Testis (tissue), 3 donors: ENCODE data around the gene CST8. TPM values are rescaled to one million over a fixed set of nuclear protein-coding genes. Genes with fewer than 3 reads are reported as not detected.

Experiments used
- DNase-seq: peaks from one replicate; pipeline ENCODE4 v3.0.0-alpha.2; 2019
- H3K27ac ChIP-seq, 2 donors: fragments of 200-600 bp; sonication (generic); one replicate each; pipeline ENCODE4 v1.5.1; 2019
- H3K27me3 ChIP-seq: fragments of 200-600 bp; sonication (generic); one replicate; pipeline ENCODE4 v1.5.1; 2019
- H3K36me3 ChIP-seq: fragments of 200-600 bp; sonication (generic); one replicate; pipeline ENCODE4 v1.5.1; 2017; ENCODE audit warnings: low read depth; ENCODE audit errors: missing control alignments
- H3K4me1 ChIP-seq: fragments of 200-600 bp; sonication (generic); one replicate; pipeline ENCODE4 v1.5.1; 2019
- H3K4me3 ChIP-seq, 2 donors: fragments of 200-600 bp; sonication (generic); one replicate each; pipeline ENCODE4 v1.5.1; 2017 to 2019
- H3K9me3 ChIP-seq: fragments of 200-600 bp; sonication (generic); one replicate; pipeline ENCODE4 v1.5.1; 2017
- POLR2A ChIP-seq: fragments of 450-650 bp; IDR thresholded peaks from one replicate; pipeline ENCODE4 v1.6.1; 2017; ENCODE audit warnings: antibody characterized with exemption, mild to moderate bottlenecking, moderate library complexity
- WGBS, 2 donors: methylation state at CpG; one replicate each; pipeline ENCODE4 v1.1.5; 2018; 5-methylcytosine and 5-hydroxymethylcytosine counted together
- intact Hi-C: fragments of 100-400 bp; cut with DNase I; formaldehyde crosslinking; loops from one replicate; pipeline ENCODE4 v1.15.1; 2023; ENCODE audit warnings: low total_unique reads
- polyA plus RNA-seq: library from polyadenylated mRNA; stranded (reverse); fragments of 350-450 nt; fragmentation: Illumina TruSeq; extraction: RNeasy Lipid Tissue Mini Kit (QIAGEN cat#74804); gene quantifications from one replicate; pipeline ENCODE4 v1.2.3, GENCODE V29; 2014; ENCODE audit warnings: low read depth, low replicate concordance; ENCODE audit not compliant: insufficient read depth
- total RNA-seq, 2 donors: library from RNA; depleted of rRNA; stranded (reverse); fragments of >200 nt; gene quantifications; one replicate each; pipeline ENCODE4 v1.2.3, GENCODE V29; 2016
- TF ChIP-seq, protein P1 (sequence below), 3 experiments: fragments of 450-650 bp in 2 of 3; fragments of 200-600 bp in 1 of 3; sonication (generic) in 1 of 3; IDR thresholded peaks; one replicate each; pipeline ENCODE4 v1.5.1; 2016 to 2019; ENCODE audit warnings: antibody characterized with exemption in 3 of 3, mild to moderate bottlenecking in 2 of 3, moderate library complexity in 1 of 3

CST8 gene
- total and polyA plus RNA-seq, 3 donors from 2014 or later, result 9.0 to 31.5 (median 14.3) TPM

DNA sequence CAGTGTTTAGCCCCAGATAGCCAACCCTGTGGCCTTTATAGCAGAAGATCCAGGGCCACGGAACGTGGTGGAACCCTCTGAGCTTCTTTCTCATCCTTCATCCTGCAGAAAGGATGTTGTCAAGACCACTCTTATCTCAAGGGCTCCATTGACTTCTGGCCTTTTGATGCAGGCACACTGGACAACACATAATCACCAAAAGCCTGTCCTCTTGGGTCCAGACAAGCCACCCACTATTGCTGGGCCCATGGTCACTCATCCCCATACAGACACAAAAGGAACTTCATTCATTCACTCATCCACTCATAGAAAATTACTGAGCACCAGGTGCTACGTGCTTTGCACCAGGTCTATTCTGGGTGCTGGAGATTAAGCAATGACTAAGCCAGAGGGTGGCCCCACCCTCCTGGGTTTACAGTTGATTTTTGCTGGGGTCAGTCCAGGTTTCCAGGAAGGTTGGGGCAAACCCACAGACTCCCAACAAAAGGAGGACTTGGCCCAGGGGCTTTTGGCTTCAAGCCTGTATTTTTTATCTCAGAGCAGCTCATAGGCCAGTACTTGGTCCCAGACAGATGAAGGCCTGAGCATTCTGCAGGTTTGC is 2.4 kb downstream of the CST8 start:
- H3K9me3 ChIP-seq, result no peaks in the 10 kb centered on the region
- H3K4me1 ChIP-seq, result no peaks in the 10 kb centered on the region
- TF ChIP-seq POLR2A, result no peak
- TF ChIP-seq, protein P1, sequence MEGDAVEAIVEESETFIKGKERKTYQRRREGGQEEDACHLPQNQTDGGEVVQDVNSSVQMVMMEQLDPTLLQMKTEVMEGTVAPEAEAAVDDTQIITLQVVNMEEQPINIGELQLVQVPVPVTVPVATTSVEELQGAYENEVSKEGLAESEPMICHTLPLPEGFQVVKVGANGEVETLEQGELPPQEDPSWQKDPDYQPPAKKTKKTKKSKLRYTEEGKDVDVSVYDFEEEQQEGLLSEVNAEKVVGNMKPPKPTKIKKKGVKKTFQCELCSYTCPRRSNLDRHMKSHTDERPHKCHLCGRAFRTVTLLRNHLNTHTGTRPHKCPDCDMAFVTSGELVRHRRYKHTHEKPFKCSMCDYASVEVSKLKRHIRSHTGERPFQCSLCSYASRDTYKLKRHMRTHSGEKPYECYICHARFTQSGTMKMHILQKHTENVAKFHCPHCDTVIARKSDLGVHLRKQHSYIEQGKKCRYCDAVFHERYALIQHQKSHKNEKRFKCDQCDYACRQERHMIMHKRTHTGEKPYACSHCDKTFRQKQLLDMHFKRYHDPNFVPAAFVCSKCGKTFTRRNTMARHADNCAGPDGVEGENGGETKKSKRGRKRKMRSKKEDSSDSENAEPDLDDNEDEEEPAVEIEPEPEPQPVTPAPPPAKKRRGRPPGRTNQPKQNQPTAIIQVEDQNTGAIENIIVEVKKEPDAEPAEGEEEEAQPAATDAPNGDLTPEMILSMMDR (IDR thresholded peaks at IDR 0.05), result no peak
- 82 to 83% methylated on average over 3 of the region's 3 CpGs for WGBS, 2 donors
- DNase-seq, result no peak
- no peak overlapping the region for H3K27ac ChIP-seq
- intact Hi-C loops, result no loop called here
- no peaks in the 10 kb centered on the region for H3K36me3 ChIP-seq
- no peak overlapping the region for H3K4me3 ChIP-seq
- no peaks in the 10 kb centered on the region for H3K27me3 ChIP-seq

DNA sequence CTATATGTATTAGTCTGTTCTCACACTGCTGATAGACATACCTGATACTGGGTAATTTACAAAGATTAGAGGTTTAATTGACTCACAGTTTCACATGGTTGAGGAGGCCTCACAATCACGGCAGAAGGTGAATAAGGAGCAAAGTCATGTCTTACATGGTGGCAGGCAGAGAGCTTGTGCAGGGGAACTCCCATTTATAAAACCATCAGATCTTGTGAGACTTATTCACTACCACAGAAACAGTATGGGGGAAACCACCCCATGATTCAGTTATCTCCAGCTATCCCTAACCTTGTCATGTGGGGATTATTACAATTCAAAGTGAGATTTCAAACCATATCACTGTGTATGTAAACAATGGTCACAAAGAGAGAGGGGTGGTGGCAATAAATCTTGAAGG is 6.6 kb downstream of the CST8 start:
- intact Hi-C loops, result no loop called here
- no peaks in the 10 kb centered on the region for H3K4me1 ChIP-seq

DNA sequence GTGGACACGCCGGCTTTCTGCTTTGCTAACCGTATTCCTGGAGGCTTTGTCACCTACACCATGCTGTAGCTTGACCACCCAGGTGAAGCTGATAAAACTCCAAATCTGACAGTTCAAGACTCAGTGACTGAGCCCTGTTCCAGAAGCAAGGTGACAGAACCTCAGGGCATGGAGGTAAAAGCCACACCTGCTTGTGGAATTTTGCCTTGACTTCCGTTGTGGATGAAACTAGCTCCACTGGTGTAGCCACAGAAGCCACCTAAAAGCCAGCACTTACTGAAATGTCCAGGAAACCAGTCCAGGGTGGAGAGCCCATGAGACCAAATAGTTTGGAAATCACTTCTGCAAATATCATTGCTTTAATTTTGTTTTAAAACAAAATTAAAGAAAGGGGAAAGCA is 11.0 kb downstream of the CST8 start:
- H3K27ac ChIP-seq, result peak overlapping the region in 1 of 2 donors; percentile 23
- intact Hi-C loops, result no loop called here
- no peaks in the 10 kb centered on the region for H3K36me3 ChIP-seq
- H3K27me3 ChIP-seq, result no peaks in the 10 kb centered on the region
- H3K4me1 ChIP-seq, result no peaks in the 10 kb centered on the region
- DNase-seq, result no peak
- H3K9me3 ChIP-seq, result no peaks in the 10 kb centered on the region
- WGBS, 2 donors, result 83 to 88% methylated on average over 4 of the region's 4 CpGs
- TF ChIP-seq POLR2A, result no peak
- TF ChIP-seq, protein P1 (IDR thresholded peaks at IDR 0.05), result no peak
- no peak overlapping the region for H3K4me3 ChIP-seq

More for the DNA sequence above, 6.6 kb downstream of the CST8 start:
- H3K27me3 ChIP-seq, result no peaks in the 10 kb centered on the region
- H3K36me3 ChIP-seq, result no peaks in the 10 kb centered on the region
- TF ChIP-seq, protein P1 (IDR thresholded peaks at IDR 0.05), result no peak
- TF ChIP-seq POLR2A, result no peak
- no peak overlapping the region for H3K4me3 ChIP-seq
- WGBS, 2 donors, result 94 to 100% methylated on average over 1 of the region's 1 CpG
- no peaks in the 10 kb centered on the region for H3K9me3 ChIP-seq
- DNase-seq, result no peak
- H3K27ac ChIP-seq, result no peak overlapping the region

DNA sequence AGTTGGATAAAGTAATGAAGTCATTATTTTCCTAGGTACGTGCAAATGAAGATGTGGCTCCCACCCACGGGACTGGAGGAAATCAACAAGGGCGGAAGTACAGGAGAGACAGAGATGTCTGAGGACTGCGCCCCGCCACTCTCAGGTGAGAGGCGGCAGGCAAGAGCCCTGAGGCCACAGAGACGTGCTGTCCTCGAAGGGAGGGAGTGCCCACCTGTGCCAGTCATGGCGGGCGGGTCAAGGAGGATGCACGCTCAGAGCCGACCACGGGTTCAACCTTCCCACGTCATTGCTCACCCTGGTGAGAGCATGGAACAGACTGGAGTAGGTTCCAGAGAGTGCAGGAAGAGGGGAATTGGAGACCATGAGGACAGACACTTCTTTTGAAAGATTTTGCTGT is 12.7 kb downstream of the CST8 start:
- Histone ChIP-seq H3K27ac (no peak overlapping the region), H3K36me3 (no peaks in the 10 kb centered on the region), H3K4me3 (peak overlapping the region in 1 of 2 donors; percentile 12), H3K9me3 (no peaks in the 10 kb centered on the region), H3K27me3 (no peaks in the 10 kb centered on the region), H3K4me1 (peaks cover 8% of the 10 kb centered on the region)
- no peak for TF ChIP-seq POLR2A
- TF ChIP-seq, protein P1 (IDR thresholded peaks at IDR 0.05), result no peak
- intact Hi-C loops, result no loop called here
- 57 to 59% methylated on average over 14 of the region's 14 CpGs for WGBS, 2 donors
- DNase-seq, result no peak

DNA sequence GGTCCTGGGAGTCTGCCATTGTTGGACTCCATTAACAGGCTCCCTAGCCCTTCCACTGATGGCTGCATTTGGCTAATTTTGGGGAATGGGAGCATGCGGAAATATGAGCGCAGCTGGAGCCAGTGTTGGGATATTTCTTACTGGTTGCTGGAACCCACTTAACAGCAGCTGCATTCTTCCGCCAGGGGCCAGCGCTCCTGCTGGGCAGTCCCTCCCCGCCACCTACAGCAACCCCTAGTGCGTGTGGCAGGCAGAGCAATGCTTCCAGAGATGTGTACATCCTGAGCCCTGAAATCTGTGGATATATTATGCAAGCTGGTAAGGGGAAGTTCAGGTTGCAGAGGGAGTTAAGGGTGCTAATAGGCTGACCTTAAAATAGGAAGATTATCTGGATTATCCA is 16.4 kb downstream of the CST8 start:
- H3K27ac ChIP-seq, result peak overlapping the region in 1 of 2 donors; percentile 68
- no peaks in the 10 kb centered on the region for H3K27me3 ChIP-seq
- DNase-seq, result no peak
- TF ChIP-seq, protein P1 (IDR thresholded peaks at IDR 0.05), result no peak
- no peak for TF ChIP-seq POLR2A
- no peaks in the 10 kb centered on the region for H3K9me3 ChIP-seq
- WGBS, 2 donors, result 90 to 97% methylated on average over 6 of the region's 6 CpGs
- peaks cover 23% of the 10 kb centered on the region for H3K4me1 ChIP-seq
- no peak overlapping the region for H3K4me3 ChIP-seq
- intact Hi-C loops, result no loop called here
- no peaks in the 10 kb centered on the region for H3K36me3 ChIP-seq
